IMR-90 (cell line): ENCODE data around the gene NRXN2. TPM values are rescaled to one million over a fixed set of nuclear protein-coding genes. Genes with fewer than 3 reads are reported as not detected.

Experiments
- ATAC-seq: fragments of 200-7000 bp; cut with Tn5 transposase; 2 replicates; pipeline ENCODE4 v1.9.1; 2020; ENCODE audit warnings: low read depth, mild to moderate bottlenecking, moderate library complexity
- BruUV-seq: library from RNA; stranded (reverse); fragments of 400-500 nt; replicated peaks from 2 replicates; lab custom pipeline; 2021; lab: Mats Ljungman, UMichigan
- CTCF ChIA-PET: fragments of 300-600 bp; formaldehyde crosslinking; extraction: SDS; loops from one replicate; lab custom pipeline; 2021; ENCODE audit warnings: antibody characterized with exemption; lab: Yijun Ruan, JAX
- POLR2A ChIA-PET: fragments of 300-600 bp; sonication (Branson Sonifier 250); formaldehyde crosslinking; loops from one replicate; lab custom pipeline; 2022; ENCODE audit warnings: antibody characterized with exemption; ENCODE audit not compliant: unreplicated experiment; lab: Charles Lee
- DNase-seq: peaks from one replicate; pipeline ENCODE4 v3.0.0; 2013
- H2AFZ ChIP-seq: replicated peaks from 2 replicates; pipeline ENCODE3; 2013; ENCODE audit warnings: low read length, mild to moderate bottlenecking; ENCODE audit not compliant: poor library complexity
- H2AK5ac ChIP-seq: 2 replicates; pipeline ENCODE4 v1.6.1; 2013; ENCODE audit warnings: low read depth, low read length, inconsistent platforms
- H2AK9ac ChIP-seq: replicated peaks from 2 replicates; pipeline ENCODE3; 2013; ENCODE audit warnings: mild to moderate bottlenecking, low read depth, low read length, moderate library complexity; ENCODE audit not compliant: poor library complexity
- H2BK120ac ChIP-seq: 2 replicates; pipeline ENCODE4 v1.6.1; 2013; ENCODE audit warnings: low read depth, low read length, inconsistent platforms
- H2BK15ac ChIP-seq: 3 replicates; pipeline ENCODE4 v1.6.1; 2013; ENCODE audit warnings: low read depth, low read length, inconsistent platforms
- H2BK20ac ChIP-seq: 2 replicates; pipeline ENCODE4 v1.6.1; 2013; ENCODE audit warnings: low read depth, mild to moderate bottlenecking, inconsistent platforms, low read length, moderate library complexity
- H2BK5ac ChIP-seq: 2 replicates; pipeline ENCODE4 v1.6.1; 2013; ENCODE audit warnings: mild to moderate bottlenecking, low read depth, low read length, inconsistent platforms; ENCODE audit not compliant: poor library complexity, severe bottlenecking
- H3K14ac ChIP-seq: replicated peaks from 2 replicates; pipeline ENCODE4 v1.6.1; 2013; ENCODE audit warnings: low read depth, low read length, inconsistent platforms
- H3K18ac ChIP-seq: 2 replicates; pipeline ENCODE4 v1.6.1; 2013; ENCODE audit warnings: low read depth, low read length, control low read depth
- H3K23ac ChIP-seq: 2 replicates; pipeline ENCODE4 v1.6.1; 2013; ENCODE audit warnings: low read depth, low read length, inconsistent platforms
- H3K27ac ChIP-seq: 2 replicates; pipeline ENCODE4 v1.5.1; 2013; ENCODE audit warnings: mild to moderate bottlenecking, control low read depth, low read length; ENCODE audit not compliant: insufficient read depth
- H3K27me3 ChIP-seq: 2 replicates; pipeline ENCODE4 v1.6.1; 2013; ENCODE audit warnings: low read length; ENCODE audit not compliant: control insufficient read depth, insufficient read depth
- H3K36me3 ChIP-seq: 2 replicates; pipeline ENCODE4 v1.6.1; 2013; ENCODE audit warnings: low read length, mixed read lengths; ENCODE audit not compliant: control insufficient read depth, insufficient read depth
- H3K4ac ChIP-seq: 2 replicates; pipeline ENCODE4 v1.6.1; 2013; ENCODE audit warnings: low read depth, low read length, inconsistent platforms
- H3K4me1 ChIP-seq: 2 replicates; pipeline ENCODE4 v1.6.1; 2013; ENCODE audit warnings: low read length, mixed read lengths; ENCODE audit not compliant: control insufficient read depth, insufficient read depth
- H3K4me2 ChIP-seq: 2 replicates; pipeline ENCODE4 v1.6.1; 2013; ENCODE audit warnings: low read depth, mild to moderate bottlenecking, control low read depth, low read length, moderate library complexity
- H3K4me3 ChIP-seq: 2 replicates; pipeline ENCODE4 v1.5.1; 2013; ENCODE audit warnings: low read depth, mild to moderate bottlenecking, control low read depth, low read length, moderate library complexity; ENCODE audit not compliant: insufficient read depth
- H3K56ac ChIP-seq: 2 replicates; pipeline ENCODE4 v1.6.1; 2013; ENCODE audit warnings: low read length, inconsistent platforms; ENCODE audit not compliant: insufficient read depth; ENCODE audit errors: extremely low read depth
- H3K79me1 ChIP-seq, 2 experiments: 2 replicates each; pipeline ENCODE4 v1.6.1; 2013; ENCODE audit warnings: low read length in 2 of 2, inconsistent platforms in 1 of 2, low read depth in 1 of 2
- H3K9ac ChIP-seq: 2 replicates; pipeline ENCODE4 v1.6.1; 2013; ENCODE audit warnings: low read depth, low read length, control low read depth
- H3K9me1 ChIP-seq: 2 replicates; pipeline ENCODE4 v1.6.1; 2013; ENCODE audit warnings: low read length, inconsistent platforms; ENCODE audit not compliant: insufficient read depth
- H3K9me3 ChIP-seq: 2 replicates; pipeline ENCODE4 v1.6.1; 2013; ENCODE audit warnings: low read length; ENCODE audit not compliant: control insufficient read depth, insufficient read depth
- H4K20me1 ChIP-seq: 2 replicates; pipeline ENCODE4 v1.6.1; 2013; ENCODE audit warnings: low read length, inconsistent platforms; ENCODE audit not compliant: insufficient read depth
- H4K5ac ChIP-seq: 2 replicates; pipeline ENCODE4 v1.6.1; 2013; ENCODE audit warnings: mild to moderate bottlenecking, low read depth, low read length, control low read depth
- H4K8ac ChIP-seq, 2 experiments: 2 replicates each; pipeline ENCODE4 v1.6.1; 2013; ENCODE audit warnings: low read depth in 2 of 2, low read length in 2 of 2, control low read depth in 1 of 2, inconsistent platforms in 1 of 2
- H4K91ac ChIP-seq: 2 replicates; pipeline ENCODE4 v1.6.1; 2013; ENCODE audit warnings: low read depth, low read length, inconsistent platforms; ENCODE audit not compliant: insufficient read depth
- BHLHE40 ChIP-seq: fragments of 150-350 bp; IDR thresholded peaks from 2 replicates; pipeline ENCODE4 v1.6.1; 2016; ENCODE audit warnings: mild to moderate bottlenecking, low read depth, low read length
- CEBPB ChIP-seq: IDR thresholded peaks from 2 replicates; pipeline ENCODE4 v1.6.1; 2012; ENCODE audit warnings: low read depth, low read length, improper control_type of control experiment
- CHD1 ChIP-seq: IDR thresholded peaks from 2 replicates; pipeline ENCODE4 v1.6.1; 2012; ENCODE audit warnings: low read depth, low read length, improper control_type of control experiment
- CTCF ChIP-seq: conservative IDR thresholded peaks from 2 replicates; pipeline ENCODE4 v1.5.1; 2012; ENCODE audit warnings: mild to moderate bottlenecking, low read depth, low read length, improper control_type of control experiment
- ELK1 ChIP-seq: fragments of 150-350 bp; IDR thresholded peaks from 2 replicates; pipeline ENCODE4 v1.6.1; 2016; ENCODE audit warnings: low read depth, mild to moderate bottlenecking, low read length, moderate library complexity, borderline replicate concordance
- FOS ChIP-seq: fragments of 150-350 bp; IDR thresholded peaks from 2 replicates; pipeline ENCODE4 v1.6.1; 2016; ENCODE audit warnings: low read depth, low read length
- MAFK ChIP-seq: IDR thresholded peaks from 2 replicates; pipeline ENCODE4 v1.6.1; 2012; ENCODE audit warnings: low read depth, low read length, improper control_type of control experiment
- MXI1 ChIP-seq: IDR thresholded peaks from 2 replicates; pipeline ENCODE4 v1.6.1; 2012; ENCODE audit warnings: low read depth, mild to moderate bottlenecking, low read length, moderate library complexity, borderline replicate concordance
- NFE2L2 ChIP-seq: fragments of 150-350 bp; IDR thresholded peaks from 2 replicates; pipeline ENCODE4 v1.6.1; 2016; ENCODE audit warnings: low read depth, mild to moderate bottlenecking, low read length
- RAD21 ChIP-seq: IDR thresholded peaks from 2 replicates; pipeline ENCODE4 v1.6.1; 2012; ENCODE audit warnings: low read length, improper control_type of control experiment
- RCOR1 ChIP-seq: IDR thresholded peaks from 2 replicates; pipeline ENCODE4 v1.6.1; 2012; ENCODE audit warnings: mild to moderate bottlenecking, low read length, improper control_type of control experiment; ENCODE audit not compliant: insufficient replicate concordance
- RFX5 ChIP-seq: IDR thresholded peaks from 2 replicates; pipeline ENCODE4 v1.8.0; 2012; ENCODE audit warnings: low read depth, mild to moderate bottlenecking, low read length, moderate library complexity
- USF2 ChIP-seq: fragments of 150-350 bp; IDR thresholded peaks from 2 replicates; pipeline ENCODE4 v1.6.1; 2017; ENCODE audit warnings: mild to moderate bottlenecking, antibody characterized with exemption, low read length, low read depth
- WGBS, 2 experiments: methylation state at CpG; one replicate each; pipeline versions ENCODE4 v1.1.5 to v1.1.7; 2013; ENCODE audit warnings: missing lambda C conversion rate in 2 of 2; ENCODE audit not compliant: insufficient read length in 1 of 2; ENCODE audit errors: extremely low coverage in 2 of 2; 5-methylcytosine and 5-hydroxymethylcytosine counted together
- dilution Hi-C: fragments of 300-500 bp; cut with HindIII; formaldehyde crosslinking; loops from one replicate; pipeline ENCODE4 v1.14.3; 2018; ENCODE audit warnings: low sequenced_read_pairs; ENCODE audit not compliant: unreplicated experiment
- in situ Hi-C: fragments of 300-500 bp; cut with MboI; formaldehyde crosslinking; loops from 3 replicates; pipeline ENCODE4 v1.14.3; 2019; ENCODE audit warnings: low sequenced_read_pairs, inconsistent platforms, mixed read lengths
- intact Hi-C: fragments of 100-400 bp; cut with micrococcal nuclease; formaldehyde crosslinking; loops from 2 replicates; pipeline ENCODE4 v1.10.0; 2022
- polyA plus RNA-seq, 3 experiments: library from polyadenylated mRNA; depleted of rRNA; stranded (reverse); fragments of >200 nt; gene quantifications; 2 replicates each; pipeline ENCODE4 v1.2.3, GENCODE V29; 2012; ENCODE audit warnings: low replicate concordance in 1 of 3
- total RNA-seq: library from RNA; depleted of rRNA; stranded (reverse); fragments of >200 nt; gene quantifications from 2 replicates; pipeline ENCODE4 v1.2.3, GENCODE V29; 2012

NRXN2 gene
- total and polyA plus RNA-seq, 2 of the 4 experiments (the other 2 are of a cell fraction): 0.18 to 0.22 TPM

- no peak overlapping the region for H3K4me3 ChIP-seq
- no peak overlapping the region for H2AK5ac ChIP-seq
- no peak overlapping the region for H2BK5ac ChIP-seq
- DNase-seq: no peak
- in situ Hi-C loops (no loop called here), intact Hi-C loops (no loop called here), dilution Hi-C loops (no loop called here)
- no peaks in the 10 kb centered on the region for H4K20me1 ChIP-seq
- H3K27ac ChIP-seq: no peak overlapping the region
- 80% methylated on average over 1 of the region's 5 CpGs; no CpG with 5 or more reads in 1 of the 2 experiments for WGBS, 2 experiments
- no peak overlapping the region for H2BK15ac ChIP-seq
- H2AFZ ChIP-seq: no peak overlapping the region
- no peak overlapping the region for H4K5ac ChIP-seq
- no peaks in the 10 kb centered on the region for H3K36me3 ChIP-seq
- 0 out of 2 replicates have a peak, but pooled peaks cover 2% of the 10 kb centered on the region for H3K9me1 ChIP-seq
- no peak for TF ChIP-seq CTCF
- no peak for TF ChIP-seq CHD1
- no peak for TF ChIP-seq MAFK
- TF ChIP-seq MXI1: no peak
- no peak for TF ChIP-seq RCOR1
- TF ChIP-seq CEBPB: no peak
- no peak for TF ChIP-seq USF2
- TF ChIP-seq RAD21: no peak
- no peak for TF ChIP-seq NFE2L2
- TF ChIP-seq FOS: no peak
- no peak for TF ChIP-seq RFX5
- TF ChIP-seq BHLHE40: no peak
- no peak for TF ChIP-seq ELK1
- POLR2A ChIA-PET: no interaction called here
- H2BK120ac ChIP-seq: no peak overlapping the region
- ATAC-seq: no peak
- no peak overlapping the region for H3K23ac ChIP-seq
- H4K8ac ChIP-seq: no peak overlapping the region
- H3K4me1 ChIP-seq: no peaks in the 10 kb centered on the region
- BruUV-seq: no TSS peak
- CTCF ChIA-PET: no interaction called here
- H3K79me1 ChIP-seq: no peaks in the 10 kb centered on the region
- no peak overlapping the region for H3K56ac ChIP-seq
- H2BK20ac ChIP-seq: no peak overlapping the region
- no peak overlapping the region for H3K4ac ChIP-seq
- no peak overlapping the region for H3K4me2 ChIP-seq
- no peak overlapping the region for H4K91ac ChIP-seq
- no peak overlapping the region for H2AK9ac ChIP-seq
- H3K9me3 ChIP-seq: no peaks in the 10 kb centered on the region
- peaks cover 92% of the 10 kb centered on the region for H3K27me3 ChIP-seq
- no peak overlapping the region for H3K9ac ChIP-seq
- no peak overlapping the region for H3K14ac ChIP-seq
- H3K18ac ChIP-seq: no peak overlapping the region
Observed at GRCh38 chr11:64695548-64695947, 27.4 kb downstream of the NRXN2 start.
